ENCODE measurements around the gene GPR151.

DNA sequence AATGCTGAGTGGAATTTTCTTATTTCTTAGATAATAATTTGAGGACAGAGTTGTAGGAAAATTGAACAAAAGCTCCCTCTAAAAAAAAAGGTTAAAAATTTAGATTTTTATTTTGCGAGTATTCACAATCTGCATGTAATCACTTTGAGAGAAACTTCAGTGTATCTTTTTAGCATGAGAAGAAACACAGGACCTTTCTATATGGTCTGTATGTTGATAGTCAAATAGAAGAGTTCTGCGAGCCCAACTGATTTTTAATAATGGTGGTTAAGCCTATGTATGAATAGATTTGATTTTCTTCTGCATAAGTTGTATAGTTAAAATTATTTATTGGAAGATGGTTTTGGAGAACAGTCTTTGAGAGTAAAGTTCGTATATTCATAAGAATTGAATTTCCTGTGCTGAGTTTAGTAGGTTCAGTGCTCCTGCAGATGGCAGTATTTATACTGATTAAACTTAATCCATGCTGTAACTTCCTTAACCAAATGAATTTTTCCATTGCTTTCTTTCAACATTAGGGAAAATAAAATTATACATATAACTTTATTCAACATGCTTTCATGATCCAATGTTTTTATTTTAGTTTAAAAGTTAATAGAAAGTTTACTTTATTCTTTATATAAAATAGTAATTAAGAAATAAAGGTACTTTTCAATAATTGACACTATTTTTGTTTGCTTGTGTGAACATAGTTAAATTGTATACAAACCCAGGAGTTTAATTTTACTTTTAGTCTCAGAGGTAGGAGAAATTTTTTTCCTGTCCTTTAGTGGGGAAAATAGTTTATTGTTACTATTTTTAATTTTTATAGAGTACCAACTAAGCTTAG lies 49.3 kb downstream of the GPR151 start:
- TF ChIP-seq, protein P1, sequence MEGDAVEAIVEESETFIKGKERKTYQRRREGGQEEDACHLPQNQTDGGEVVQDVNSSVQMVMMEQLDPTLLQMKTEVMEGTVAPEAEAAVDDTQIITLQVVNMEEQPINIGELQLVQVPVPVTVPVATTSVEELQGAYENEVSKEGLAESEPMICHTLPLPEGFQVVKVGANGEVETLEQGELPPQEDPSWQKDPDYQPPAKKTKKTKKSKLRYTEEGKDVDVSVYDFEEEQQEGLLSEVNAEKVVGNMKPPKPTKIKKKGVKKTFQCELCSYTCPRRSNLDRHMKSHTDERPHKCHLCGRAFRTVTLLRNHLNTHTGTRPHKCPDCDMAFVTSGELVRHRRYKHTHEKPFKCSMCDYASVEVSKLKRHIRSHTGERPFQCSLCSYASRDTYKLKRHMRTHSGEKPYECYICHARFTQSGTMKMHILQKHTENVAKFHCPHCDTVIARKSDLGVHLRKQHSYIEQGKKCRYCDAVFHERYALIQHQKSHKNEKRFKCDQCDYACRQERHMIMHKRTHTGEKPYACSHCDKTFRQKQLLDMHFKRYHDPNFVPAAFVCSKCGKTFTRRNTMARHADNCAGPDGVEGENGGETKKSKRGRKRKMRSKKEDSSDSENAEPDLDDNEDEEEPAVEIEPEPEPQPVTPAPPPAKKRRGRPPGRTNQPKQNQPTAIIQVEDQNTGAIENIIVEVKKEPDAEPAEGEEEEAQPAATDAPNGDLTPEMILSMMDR (optimal IDR thresholded peaks at IDR 0.05 in 1 of 3, IDR thresholded peaks at IDR 0.05 in 1 of 3, conservative IDR thresholded peaks at IDR 0.05 in 1 of 3; ENCODE audit: extremely low read depth in 1 of 3, insufficient read depth in 2 of 3, low read length in 3 of 3), result peak in 2 of 3 experiments; percentile 19 to 30
- TF ChIP-seq EZH2 (IDR thresholded peaks at IDR 0.05; ENCODE audit: low read length), result no peak
